SK-N-SH treated with all-trans-retinoic acid at 6 μM for 48 hours (cell line): ENCODE measurements around the gene CEP20.

Source experiments
- ATAC-seq: fragments of 200-7000 bp; cut with Tn5 transposase; 3 replicates; pipeline ENCODE4 v1.9.1; 2020; ENCODE audit warnings: mild to moderate bottlenecking, moderate library complexity
- ARNTL ChIP-seq: fragments of 450-650 bp; formaldehyde crosslinking; IDR thresholded peaks from 2 replicates; pipeline ENCODE4 v1.5.0; 2020; ENCODE audit warnings: low read depth, mild to moderate bottlenecking, moderate library complexity, borderline replicate concordance
- BACH2 ChIP-seq: fragments of 250-450 bp; sonication (Bioruptor Pico); IDR thresholded peaks from 2 replicates; pipeline ENCODE4 v1.9.0; 2021; ENCODE audit warnings: mild to moderate bottlenecking, borderline replicate concordance
- CREB5 ChIP-seq: fragments of 250-450 bp; sonication (Bioruptor Pico); IDR thresholded peaks from 2 replicates; pipeline ENCODE4 v1.5.1; 2020; ENCODE audit warnings: low read depth, mild to moderate bottlenecking, moderate library complexity
- CSDC2 ChIP-seq: fragments of 250-450 bp; sonication (Bioruptor Pico); IDR thresholded peaks from 2 replicates; pipeline ENCODE4 v1.5.0; 2020; ENCODE audit warnings: mild to moderate bottlenecking, moderate library complexity
- CSRNP3 ChIP-seq: fragments of 250-450 bp; sonication (Bioruptor Pico); IDR thresholded peaks from 2 replicates; pipeline ENCODE4 v1.5.1; 2021; ENCODE audit warnings: mild to moderate bottlenecking, moderate library complexity
- ESRRG ChIP-seq: fragments of 250-450 bp; sonication (Bioruptor Pico); IDR thresholded peaks from 2 replicates; pipeline ENCODE4 v1.6.1; 2021; ENCODE audit warnings: mild to moderate bottlenecking
- OSR1 ChIP-seq: fragments of 250-450 bp; sonication (Bioruptor Pico); IDR thresholded peaks from 2 replicates; pipeline ENCODE4 v1.8.0; 2022; ENCODE audit warnings: moderate library complexity, mild to moderate bottlenecking, inconsistent platforms
- PATZ1 ChIP-seq: fragments of 250-450 bp; sonication (Bioruptor Pico); IDR thresholded peaks from 2 replicates; pipeline ENCODE4 v1.8.0; 2020; ENCODE audit warnings: mild to moderate bottlenecking, moderate library complexity, borderline replicate concordance
- POU6F1 ChIP-seq: fragments of 250-450 bp; sonication (Bioruptor Pico); IDR thresholded peaks from 2 replicates; pipeline ENCODE4 v1.8.0; 2021; ENCODE audit warnings: low read depth, mild to moderate bottlenecking, moderate library complexity, borderline replicate concordance
- PPARA ChIP-seq: fragments of 250-450 bp; sonication (Bioruptor Pico); IDR thresholded peaks from 2 replicates; pipeline ENCODE4 v1.5.0; 2020; ENCODE audit warnings: mild to moderate bottlenecking, borderline replicate concordance
- RARB ChIP-seq: fragments of 250-450 bp; sonication (Bioruptor Pico); IDR thresholded peaks from 2 replicates; pipeline ENCODE4 v1.8.0; 2021; ENCODE audit warnings: mild to moderate bottlenecking, moderate library complexity
- TSHZ2 ChIP-seq: fragments of 250-450 bp; sonication (Bioruptor Pico); IDR thresholded peaks from 2 replicates; pipeline ENCODE4 v1.5.0; 2020; ENCODE audit warnings: mild to moderate bottlenecking, moderate library complexity
- ZFP30 ChIP-seq: fragments of 450-650 bp; formaldehyde crosslinking; IDR thresholded peaks from 2 replicates; pipeline ENCODE4 v1.5.0; 2022; ENCODE audit warnings: mild to moderate bottlenecking, moderate library complexity
- ZNF565 ChIP-seq: fragments of 450-650 bp; formaldehyde crosslinking; conservative IDR thresholded peaks from 2 replicates; pipeline ENCODE4 v1.5.0; 2020; ENCODE audit warnings: low read depth, mild to moderate bottlenecking, moderate library complexity
- ZNF70 ChIP-seq: fragments of 450-650 bp; formaldehyde crosslinking; IDR thresholded peaks from 2 replicates; pipeline ENCODE4 v1.5.0; 2020; ENCODE audit warnings: mild to moderate bottlenecking, moderate library complexity

The CEP20 gene

GRCh38 chr16:15827299-15827698, 61.1 kb downstream of the CEP20 start:
- ATAC-seq: no peak

GRCh38 chr16:15825750-15826305, 62.6 kb downstream of the CEP20 start:
- TF ChIP-seq CSDC2 (CRISPR knock-in tag) (no peak), ZNF70 (CRISPR knock-in tag) (no peak), ESRRG (CRISPR knock-in tag) (no peak), BACH2 (no peak), TSHZ2 (CRISPR knock-in tag) (no peak), PATZ1 (CRISPR knock-in tag) (no peak), CSRNP3 (no peak)
- no peak for ATAC-seq

More at GRCh38 chr16:15827299-15827698, 61.1 kb downstream of the CEP20 start:
- TF ChIP-seq PPARA (CRISPR knock-in tag) (no peak), PATZ1 (CRISPR knock-in tag) (no peak)

- TF ChIP-seq ZFP30 (CRISPR knock-in tag): no peak
- TF ChIP-seq CSDC2 (CRISPR knock-in tag): no peak
- no peak for TF ChIP-seq ARNTL (CRISPR knock-in tag)
- no peak for ATAC-seq
Observed at GRCh38 chr16:15822957-15823356, 65.4 kb downstream of the CEP20 start.

- TF ChIP-seq PPARA (CRISPR knock-in tag): no peak
- TF ChIP-seq OSR1 (CRISPR knock-in tag): no peak
- no peak for TF ChIP-seq TSHZ2 (CRISPR knock-in tag)
- no peak for TF ChIP-seq CSRNP3
- no peak for TF ChIP-seq ZNF565 (CRISPR knock-in tag)
- no peak for TF ChIP-seq ZFP30 (CRISPR knock-in tag)
- TF ChIP-seq POU6F1: no peak
- TF ChIP-seq CREB5: no peak
- no peak for TF ChIP-seq ESRRG (CRISPR knock-in tag)
- TF ChIP-seq RARB (CRISPR knock-in tag): no peak
Observed at GRCh38 chr16:15820837-15821236, 67.6 kb downstream of the CEP20 start.

More at GRCh38 chr16:15820837-15821236, 67.6 kb downstream of the CEP20 start:
- no peak for ATAC-seq
